Activated naive CD4-positive, alpha-beta T cell treated with Interleukin-2 at 50 U/mL for 16 hours (primary cell): Measurements from ENCODE around the gene IMMP2L.
A peak's percentile ranks its signal among the peaks of the same experiment; 100 is the strongest.

Experiments
- DNase-seq: peaks from one replicate; pipeline ENCODE4 v3.0.0-alpha.2; 2020

IMMP2L gene

DNA sequence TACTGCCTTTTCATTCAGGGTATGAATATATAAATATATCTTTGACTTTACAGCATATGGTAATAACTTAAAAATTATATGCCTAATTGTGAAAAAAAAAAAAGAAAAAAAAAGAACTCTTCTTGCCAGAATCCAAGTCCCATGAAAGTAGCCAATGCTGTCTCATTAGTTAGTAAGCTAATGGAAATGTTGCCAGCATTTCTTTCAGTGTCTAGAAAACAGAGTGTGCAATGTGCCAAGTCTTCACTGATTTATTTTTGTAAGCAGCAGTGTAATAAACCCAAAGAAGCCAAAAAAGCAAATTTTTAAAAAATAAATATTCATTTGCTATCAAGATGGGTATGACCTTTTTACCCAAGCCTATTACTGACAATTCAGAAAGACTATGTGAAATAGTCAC is 502.5 kb downstream of the IMMP2L start:
- no peak for DNase-seq

DNA sequence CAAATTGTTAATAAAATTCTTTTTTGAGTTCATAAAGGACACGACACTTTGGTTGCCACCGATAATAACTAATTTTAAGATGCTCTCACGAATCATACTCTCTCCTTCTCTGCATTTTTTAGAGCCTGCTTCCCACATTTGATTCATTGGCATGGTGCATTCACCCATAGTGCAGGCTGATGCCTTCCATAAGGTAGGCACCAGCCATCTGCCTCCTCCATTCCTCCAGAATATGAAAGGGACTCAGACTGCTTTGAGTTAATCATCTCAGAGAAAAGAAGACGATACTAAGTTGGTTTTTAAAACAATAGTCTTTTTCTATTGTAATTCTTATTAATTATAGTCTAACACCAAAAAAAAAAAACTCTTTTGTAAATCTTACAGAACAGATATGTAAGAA is 505.2 kb downstream of the IMMP2L start:
- no peak for DNase-seq

GRCh38 chr7:111056371-111056770 is 505.9 kb downstream of the IMMP2L start:
- DNase-seq = no peak

DNA sequence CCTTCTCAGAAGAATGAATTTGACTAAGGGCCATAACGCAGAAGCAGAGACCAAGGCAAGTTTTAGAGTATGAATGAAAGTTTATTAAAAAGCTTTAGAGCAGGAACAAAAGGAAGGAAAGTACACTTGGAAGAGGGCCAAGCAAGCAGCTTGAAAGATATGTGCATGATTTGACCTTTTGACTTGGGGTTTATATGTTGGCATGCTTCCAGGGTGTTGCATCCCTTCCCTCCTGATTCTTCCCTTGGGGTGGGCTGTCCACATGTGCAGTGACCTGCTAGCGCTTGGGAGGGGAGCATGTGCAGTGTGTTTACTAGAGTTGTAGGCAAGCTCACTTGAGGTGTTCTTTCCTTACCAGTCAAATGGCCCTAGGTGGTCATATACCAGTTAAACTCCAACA is 509.3 kb downstream of the IMMP2L start:
- DNase-seq = no peak

DNA sequence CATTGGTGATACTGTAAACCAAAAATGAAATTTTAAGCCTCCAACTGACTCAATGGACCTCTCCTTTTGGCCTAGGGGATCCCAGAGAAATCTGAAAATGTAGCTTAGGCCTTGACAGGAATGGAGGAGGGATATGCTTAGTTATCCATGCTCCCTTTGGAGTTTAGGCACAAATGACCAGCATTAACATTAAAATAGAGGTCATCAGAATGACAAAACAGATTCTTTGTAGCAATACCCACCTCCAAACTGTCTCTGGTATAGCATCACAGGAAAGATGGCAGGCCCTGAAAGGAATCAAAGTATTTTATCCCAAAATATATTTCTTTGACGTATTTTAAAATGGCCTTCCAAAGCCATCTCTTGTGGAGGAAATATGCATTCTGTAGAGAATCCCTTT is 510.5 kb downstream of the IMMP2L start:
- DNase-seq = no peak

DNA sequence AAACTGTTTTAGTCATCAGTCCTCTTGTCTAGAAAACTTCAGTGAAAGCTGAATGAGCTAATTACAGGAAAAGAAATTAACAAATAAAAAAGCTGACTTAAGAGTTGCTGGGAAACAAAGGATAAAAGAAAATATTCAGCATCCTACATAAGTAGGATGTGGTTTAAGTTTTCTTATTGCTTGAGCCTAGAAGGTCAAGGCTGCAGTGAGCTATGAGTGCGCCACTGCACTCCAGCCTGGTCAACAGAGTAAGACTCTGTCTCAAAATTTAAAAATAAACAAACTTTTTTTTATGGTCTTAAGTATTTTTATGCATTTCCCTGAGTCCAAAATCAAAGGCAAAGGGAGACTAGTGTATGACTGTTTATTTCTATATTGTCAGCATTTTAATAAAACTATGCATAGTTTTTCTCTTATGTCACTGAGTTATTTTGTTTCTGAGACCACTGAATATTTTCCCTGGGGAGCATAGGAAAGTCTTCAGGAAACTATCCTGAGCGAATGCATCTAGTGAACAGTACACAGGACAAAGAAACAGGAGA is 511.3 kb downstream of the IMMP2L start:
- DNase-seq = no peak

- no peak for DNase-seq
These were observed 512.2 kb downstream of the IMMP2L start for GRCh38 chr7:111049971-111050680.

- DNase-seq = no peak
These were observed 514.7 kb downstream of the IMMP2L start for GRCh38 chr7:111047595-111047994.

GRCh38 chr7:111045449-111045848 is 516.8 kb downstream of the IMMP2L start:
- DNase-seq = no peak

- DNase-seq = no peak
These were observed 518.7 kb downstream of the IMMP2L start for GRCh38 chr7:111043561-111043960.

DNA sequence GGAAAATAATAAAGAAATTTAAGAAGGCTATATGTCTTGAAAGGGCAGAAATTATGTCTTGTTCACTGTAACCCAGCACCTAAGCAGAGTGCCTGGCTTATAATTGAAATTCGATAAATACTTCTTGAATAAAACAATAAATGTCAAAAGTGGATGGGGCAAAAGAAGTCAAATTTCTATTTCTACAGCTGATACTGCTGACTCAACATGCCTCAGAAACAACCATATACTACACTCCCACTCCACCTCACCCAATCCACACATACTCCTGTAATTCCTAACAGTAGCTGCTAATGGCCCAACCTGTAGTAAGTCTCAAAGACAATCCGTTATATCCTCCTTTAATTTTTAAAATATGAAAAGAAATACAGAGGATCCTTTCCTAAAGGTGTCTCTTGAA is 519.5 kb downstream of the IMMP2L start:
- no peak for DNase-seq

GRCh38 chr7:111041577-111041976 is 520.7 kb downstream of the IMMP2L start:
- DNase-seq = no peak

DNA sequence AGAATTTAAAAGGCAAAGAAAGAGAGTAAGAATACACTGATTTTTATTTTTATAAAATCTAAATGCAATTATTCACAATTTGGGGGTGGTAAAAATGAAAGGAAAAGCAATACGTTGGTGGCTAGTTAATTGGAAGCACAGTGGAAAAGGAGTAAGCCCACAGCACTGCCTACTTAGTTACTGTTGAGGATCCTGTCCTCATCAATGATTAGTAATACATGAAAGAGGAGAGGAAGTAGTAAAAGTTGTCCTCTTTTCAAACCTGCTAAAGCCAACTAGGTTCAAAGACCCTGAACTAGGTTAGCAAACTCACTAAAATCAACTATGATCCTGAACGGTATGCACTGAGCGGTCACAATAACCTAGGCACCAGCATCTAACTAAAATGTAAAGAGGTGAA is 524.1 kb downstream of the IMMP2L start:
- no peak for DNase-seq

DNA sequence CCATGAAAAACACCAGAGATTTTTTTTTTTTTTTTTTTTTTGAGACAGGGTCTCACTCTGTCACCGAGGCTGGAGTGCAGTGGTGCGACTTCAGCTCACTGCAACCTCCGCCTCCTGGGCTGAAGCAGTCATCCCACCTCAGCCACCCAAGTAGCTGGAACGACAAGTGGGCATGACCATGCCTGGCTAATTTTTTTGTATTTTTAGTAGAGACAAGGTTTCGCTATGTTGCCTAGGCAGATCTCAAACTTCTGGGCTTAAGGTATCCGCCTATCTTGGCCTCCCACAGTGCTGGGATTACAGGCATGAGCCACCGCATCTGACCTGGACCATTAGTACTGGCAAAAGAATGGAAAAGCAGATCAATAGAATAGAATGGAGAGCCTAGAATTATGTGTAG is 530.4 kb downstream of the IMMP2L start:
- no peak for DNase-seq

DNA sequence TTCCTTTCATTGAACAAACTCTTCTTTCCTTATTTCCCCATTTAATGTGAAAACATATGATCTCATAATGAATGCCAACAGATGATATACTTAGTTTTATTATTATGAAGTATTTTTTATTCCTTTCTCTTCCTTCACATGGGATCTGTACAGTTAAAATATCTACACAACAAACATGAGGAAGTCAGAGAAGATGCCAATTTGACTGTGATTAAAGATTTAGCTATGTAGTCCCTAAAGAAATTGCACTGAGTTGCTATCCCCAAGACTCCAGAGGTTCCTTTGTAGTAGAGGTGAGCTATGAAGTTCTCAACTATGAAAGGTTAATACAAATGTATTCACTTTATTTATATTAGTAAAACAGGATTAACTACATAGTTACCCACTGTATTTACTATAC is 532.0 kb downstream of the IMMP2L start:
- no peak for DNase-seq

DNA sequence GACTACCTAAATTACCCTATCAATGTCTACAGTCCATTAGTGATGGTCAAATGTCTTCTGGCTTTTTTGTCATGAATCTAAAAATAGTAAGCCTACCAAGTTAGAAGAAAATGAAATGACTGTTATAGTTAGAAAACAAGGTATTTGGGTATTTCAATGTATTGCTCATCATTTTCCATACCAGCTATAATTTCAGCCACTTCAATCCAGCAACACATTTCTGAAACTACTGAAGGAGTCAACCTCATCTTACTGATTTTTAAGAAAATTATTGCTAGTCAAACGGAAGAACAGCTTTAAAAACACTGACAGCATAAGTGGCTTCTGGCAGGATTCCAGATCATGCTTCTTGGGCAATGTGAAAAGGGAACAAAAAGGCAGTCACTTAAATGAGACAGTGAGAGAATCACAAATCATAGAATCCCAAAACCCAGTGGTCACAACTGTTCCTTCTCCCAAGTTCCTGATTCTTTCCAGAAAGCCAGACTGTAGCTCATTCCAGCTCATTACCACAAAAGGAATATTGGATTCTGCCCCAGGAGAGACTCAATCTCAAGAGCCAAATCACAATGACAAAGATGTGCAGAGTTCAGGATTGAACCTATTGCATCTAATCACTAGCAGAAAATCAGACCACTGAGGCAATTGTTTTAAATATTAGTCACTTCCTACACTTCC is 532.6 kb downstream of the IMMP2L start:
- DNase-seq = peak; percentile 35

DNA sequence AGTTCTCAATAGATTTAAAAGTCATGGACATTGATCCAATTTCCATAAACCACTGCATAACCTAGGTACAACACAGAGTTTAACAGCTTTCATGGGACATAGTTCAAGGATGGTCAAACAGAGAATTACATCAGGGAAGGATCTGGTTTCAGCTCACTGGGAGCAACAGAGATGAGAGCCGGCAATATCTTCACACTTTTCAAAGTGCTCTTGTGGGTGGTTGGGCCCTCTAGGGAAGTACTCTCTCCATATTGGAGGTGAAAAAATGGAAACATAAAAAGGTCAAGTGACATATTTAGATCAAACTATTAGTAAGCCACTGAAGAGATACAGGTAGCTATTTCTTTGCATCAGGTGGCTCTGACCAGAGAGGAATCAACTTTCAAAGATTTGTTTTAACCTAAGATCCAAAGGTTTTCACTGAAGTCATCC is 533.1 kb downstream of the IMMP2L start:
- DNase-seq = peak; percentile 4

DNA sequence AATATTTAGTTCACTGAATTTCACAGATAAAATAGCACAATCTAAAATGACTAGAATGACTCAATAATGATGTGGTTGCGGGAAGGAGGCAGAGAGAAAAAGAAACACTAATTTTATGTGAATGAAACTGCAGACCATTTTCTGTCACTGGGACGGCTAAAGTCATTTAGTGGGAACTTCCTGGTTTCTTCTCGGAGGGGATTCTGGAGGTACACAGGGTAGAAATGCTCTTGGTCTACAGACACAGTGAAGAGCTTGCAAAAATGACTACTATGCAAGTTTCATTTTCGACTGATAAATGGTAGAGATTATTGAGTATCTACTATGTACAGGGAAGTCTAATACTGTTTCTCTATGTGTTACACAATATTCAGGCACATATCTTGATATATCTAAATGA is 534.9 kb downstream of the IMMP2L start:
- DNase-seq = no peak

DNA sequence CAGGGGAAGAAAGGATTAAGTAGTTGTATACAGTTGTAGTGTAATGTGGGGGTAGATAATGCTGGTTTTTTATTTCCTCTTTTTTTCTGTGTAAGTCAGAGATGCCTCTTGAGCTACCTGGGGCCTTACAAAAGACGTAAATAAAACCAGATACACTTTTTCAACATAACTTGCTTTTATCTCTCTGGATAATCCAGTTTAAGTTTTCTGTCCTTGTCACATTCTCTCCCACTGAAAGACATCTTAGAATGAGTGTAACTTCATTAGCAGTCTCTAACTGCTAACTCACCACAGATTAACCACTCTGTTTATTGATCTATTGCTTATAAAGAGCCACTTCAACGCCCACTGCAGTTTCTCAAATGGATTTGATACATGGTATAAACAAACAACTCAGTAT is 535.5 kb downstream of the IMMP2L start:
- DNase-seq = no peak

DNA sequence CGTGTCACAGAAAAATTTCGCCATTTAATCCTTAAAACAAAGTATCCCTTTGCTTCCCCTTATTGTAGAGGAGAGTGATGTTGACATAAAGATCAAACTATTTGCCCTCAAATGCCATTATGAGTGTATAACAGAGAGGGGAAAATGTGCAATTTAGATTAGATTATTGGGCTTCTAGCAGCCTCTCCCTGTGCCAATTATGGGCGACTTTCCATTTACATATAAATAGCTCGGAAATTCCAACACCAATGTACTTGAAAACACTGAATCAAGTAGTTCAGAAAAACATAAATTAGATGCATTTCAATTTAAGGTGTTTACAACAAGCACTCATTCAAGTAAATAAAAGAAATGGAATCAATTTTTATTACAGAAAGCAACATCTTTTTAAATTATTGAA is 535.9 kb downstream of the IMMP2L start:
- DNase-seq = no peak

DNA sequence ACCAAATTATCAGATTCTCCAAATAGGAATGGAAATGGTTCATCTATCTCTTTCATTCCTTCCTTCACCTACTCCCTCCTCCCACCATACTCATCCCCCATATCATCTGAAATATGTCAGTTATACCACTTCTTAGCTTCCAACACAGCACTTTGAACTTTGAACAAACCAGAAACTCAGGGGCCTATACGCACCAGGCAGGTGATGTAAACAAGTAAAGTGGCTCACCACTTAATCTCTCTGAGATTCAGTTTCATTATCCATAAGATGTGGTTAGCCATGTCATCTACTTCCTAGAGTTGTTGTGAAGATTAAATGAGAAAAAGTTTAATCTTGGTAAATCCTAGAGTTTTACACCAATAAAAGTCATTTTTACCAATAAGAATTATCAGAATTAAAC is 537.3 kb downstream of the IMMP2L start:
- peak; percentile 41 for DNase-seq

- no peak for DNase-seq
These were observed 543.1 kb downstream of the IMMP2L start for GRCh38 chr7:111018960-111019736.

DNA sequence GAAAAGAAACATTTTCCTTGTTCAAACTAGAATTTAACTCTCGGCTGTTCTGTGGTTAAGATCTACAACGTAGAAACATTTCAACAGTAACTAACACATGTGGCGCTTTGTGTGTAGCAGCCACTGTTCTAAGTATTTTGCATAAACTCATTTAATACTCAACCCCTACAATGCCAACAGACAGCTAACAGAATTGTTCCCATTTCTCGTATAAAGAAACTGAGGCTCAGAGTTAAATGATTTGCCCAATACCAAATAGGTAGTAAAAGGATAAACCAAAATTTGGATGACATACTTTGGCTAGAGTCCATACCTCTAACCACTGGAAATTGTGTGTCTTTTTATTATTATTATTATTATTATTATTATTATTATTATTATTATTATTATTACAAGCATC is 543.8 kb downstream of the IMMP2L start:
- no peak for DNase-seq

DNA sequence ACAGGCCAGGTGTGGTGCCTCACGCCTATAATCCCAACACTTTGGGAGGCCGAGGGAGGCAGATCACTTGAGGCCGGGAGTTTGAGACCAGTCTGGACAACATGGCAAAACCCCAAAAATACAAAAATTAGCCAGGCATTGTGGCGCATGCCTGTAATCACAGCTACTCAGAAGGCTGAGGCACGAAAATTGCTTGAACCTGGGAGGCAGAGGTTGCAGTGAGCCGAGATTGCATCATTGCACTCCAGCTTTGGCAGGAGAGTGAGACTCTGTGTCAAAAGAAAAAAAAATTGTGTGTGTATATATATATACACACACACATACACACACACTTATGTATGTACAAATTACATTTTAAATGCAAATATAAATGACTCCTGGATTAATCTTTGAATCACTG is 548.2 kb downstream of the IMMP2L start:
- DNase-seq = no peak
